KMS-11 (cell line): ENCODE measurements around the gene ZNF684.
"Not testable (repeated sequence)": the region's sequence is repeated elsewhere in the genome, so short reads cannot be mapped to it uniquely, and the experiment has no call there.

ENCODE experiments used
- H2AFZ ChIP-seq: fragments of 200-600 bp; sonication (generic); 2 replicates; pipeline ENCODE4 v1.6.1; 2016; ENCODE audit warnings: antibody characterized with exemption, mixed run types, low read depth
- H3K27ac ChIP-seq: fragments of 200-600 bp; sonication (generic); 2 replicates; pipeline ENCODE4 v1.6.1; 2016; ENCODE audit warnings: mild to moderate bottlenecking, mixed run types
- H3K27me3 ChIP-seq: fragments of 200-600 bp; sonication (generic); 2 replicates; pipeline ENCODE4 v1.6.1; 2017; ENCODE audit warnings: mild to moderate bottlenecking, low read depth, mixed run types, moderate library complexity; ENCODE audit not compliant: insufficient read depth
- H3K36me3 ChIP-seq: fragments of 200-600 bp; sonication (generic); 2 replicates; pipeline ENCODE4 v1.6.1; 2017; ENCODE audit warnings: mild to moderate bottlenecking, mixed run types; ENCODE audit not compliant: insufficient read depth
- H3K4me1 ChIP-seq: fragments of 200-600 bp; sonication (generic); 2 replicates; pipeline ENCODE4 v1.6.1; 2016; ENCODE audit warnings: mild to moderate bottlenecking, low read depth, mixed run types; ENCODE audit not compliant: poor library complexity, severe bottlenecking
- H3K4me2 ChIP-seq: fragments of 200-600 bp; sonication (generic); 2 replicates; pipeline ENCODE4 v1.7.0; 2016; ENCODE audit warnings: mild to moderate bottlenecking, mixed run types
- H3K4me3 ChIP-seq: fragments of 200-600 bp; sonication (generic); IDR thresholded peaks from 2 replicates; pipeline ENCODE4 v1.6.1; 2017; ENCODE audit warnings: low read depth, low read length, mixed read lengths; ENCODE audit not compliant: insufficient read depth
- H3K79me2 ChIP-seq: fragments of 200-600 bp; sonication (generic); 2 replicates; pipeline ENCODE4 v1.6.1; 2016; ENCODE audit warnings: low read depth, mixed run types; ENCODE audit not compliant: insufficient read depth
- H3K9ac ChIP-seq: fragments of 200-600 bp; sonication (generic); 2 replicates; pipeline ENCODE4 v1.6.1; 2016; ENCODE audit warnings: mild to moderate bottlenecking, mixed run types
- H4K20me1 ChIP-seq: fragments of 200-600 bp; sonication (generic); 2 replicates; pipeline ENCODE4 v1.6.1; 2016; ENCODE audit warnings: mild to moderate bottlenecking, mixed run types; ENCODE audit not compliant: insufficient read depth
- TF ChIP-seq, protein P1 (sequence below): fragments of 200-600 bp; sonication (generic); conservative IDR thresholded peaks from 2 replicates; pipeline ENCODE4 v1.6.1; 2017; ENCODE audit warnings: low read depth, mild to moderate bottlenecking, antibody characterized with exemption, low read length, moderate library complexity, mixed read lengths

ZNF684 gene

DNA sequence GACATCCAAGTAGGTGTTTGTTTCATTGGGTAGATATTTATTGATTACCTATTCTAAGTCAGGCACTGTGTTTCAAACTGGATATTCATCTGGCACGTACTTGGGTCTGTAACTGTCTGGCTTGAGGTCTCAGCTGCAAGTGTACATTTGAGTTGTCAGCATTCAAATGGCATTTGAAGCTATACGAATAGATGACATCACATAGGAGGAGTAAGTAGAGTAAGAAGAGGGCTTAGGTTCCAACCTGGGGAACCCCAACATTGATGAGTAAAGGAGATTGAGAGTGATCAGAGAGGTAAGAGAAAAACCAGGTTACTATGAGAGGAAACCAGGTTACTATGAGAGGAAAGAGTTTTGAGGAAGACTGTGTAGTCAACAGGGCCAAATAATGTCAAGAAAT, 30.7 kb downstream of the ZNF684 start:
- H3K27me3 ChIP-seq = no peaks in the 10 kb centered on the region
- no peak overlapping the region for H2AFZ ChIP-seq
- no peaks in the 10 kb centered on the region for H3K36me3 ChIP-seq
- H3K4me3 ChIP-seq = no peak overlapping the region
- TF ChIP-seq, protein P1, sequence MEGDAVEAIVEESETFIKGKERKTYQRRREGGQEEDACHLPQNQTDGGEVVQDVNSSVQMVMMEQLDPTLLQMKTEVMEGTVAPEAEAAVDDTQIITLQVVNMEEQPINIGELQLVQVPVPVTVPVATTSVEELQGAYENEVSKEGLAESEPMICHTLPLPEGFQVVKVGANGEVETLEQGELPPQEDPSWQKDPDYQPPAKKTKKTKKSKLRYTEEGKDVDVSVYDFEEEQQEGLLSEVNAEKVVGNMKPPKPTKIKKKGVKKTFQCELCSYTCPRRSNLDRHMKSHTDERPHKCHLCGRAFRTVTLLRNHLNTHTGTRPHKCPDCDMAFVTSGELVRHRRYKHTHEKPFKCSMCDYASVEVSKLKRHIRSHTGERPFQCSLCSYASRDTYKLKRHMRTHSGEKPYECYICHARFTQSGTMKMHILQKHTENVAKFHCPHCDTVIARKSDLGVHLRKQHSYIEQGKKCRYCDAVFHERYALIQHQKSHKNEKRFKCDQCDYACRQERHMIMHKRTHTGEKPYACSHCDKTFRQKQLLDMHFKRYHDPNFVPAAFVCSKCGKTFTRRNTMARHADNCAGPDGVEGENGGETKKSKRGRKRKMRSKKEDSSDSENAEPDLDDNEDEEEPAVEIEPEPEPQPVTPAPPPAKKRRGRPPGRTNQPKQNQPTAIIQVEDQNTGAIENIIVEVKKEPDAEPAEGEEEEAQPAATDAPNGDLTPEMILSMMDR = no peak
- H3K9ac ChIP-seq = no peak overlapping the region
- H3K4me2 ChIP-seq = no peak overlapping the region
- no peaks in the 10 kb centered on the region for H3K4me1 ChIP-seq
- H4K20me1 ChIP-seq = no peaks in the 10 kb centered on the region
- H3K79me2 ChIP-seq = no peaks in the 10 kb centered on the region
- no peak overlapping the region for H3K27ac ChIP-seq

DNA sequence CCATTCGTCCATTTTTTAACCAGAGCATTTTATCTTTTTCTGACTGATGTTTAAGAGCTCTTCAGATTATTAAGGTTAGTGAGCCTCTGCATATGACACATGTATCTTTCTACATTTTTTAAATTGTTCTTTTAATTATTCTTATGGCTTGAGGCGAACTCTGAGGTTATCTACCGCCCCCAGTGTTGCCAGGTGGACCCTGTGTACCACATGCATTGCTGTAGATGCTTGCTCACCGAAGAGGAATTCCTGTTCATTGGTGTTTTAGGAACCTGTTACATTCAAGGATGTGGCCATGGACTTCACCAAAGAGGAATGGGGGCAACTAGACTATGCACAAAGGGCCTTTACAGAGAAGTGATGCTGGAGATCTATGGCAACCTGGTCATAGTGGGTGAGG, 31.8 kb downstream of the ZNF684 start:
- H3K4me2 ChIP-seq = no peak overlapping the region
- H3K36me3 ChIP-seq = no peaks in the 10 kb centered on the region
- TF ChIP-seq, protein P1 = no peak
- H3K27me3 ChIP-seq = no peaks in the 10 kb centered on the region
- H3K79me2 ChIP-seq = no peaks in the 10 kb centered on the region
- H3K27ac ChIP-seq = no peak overlapping the region
- H3K9ac ChIP-seq = no peak overlapping the region
- H2AFZ ChIP-seq = no peak overlapping the region
- no peak overlapping the region for H3K4me3 ChIP-seq
- H3K4me1 ChIP-seq = no peaks in the 10 kb centered on the region
- no peaks in the 10 kb centered on the region for H4K20me1 ChIP-seq

DNA sequence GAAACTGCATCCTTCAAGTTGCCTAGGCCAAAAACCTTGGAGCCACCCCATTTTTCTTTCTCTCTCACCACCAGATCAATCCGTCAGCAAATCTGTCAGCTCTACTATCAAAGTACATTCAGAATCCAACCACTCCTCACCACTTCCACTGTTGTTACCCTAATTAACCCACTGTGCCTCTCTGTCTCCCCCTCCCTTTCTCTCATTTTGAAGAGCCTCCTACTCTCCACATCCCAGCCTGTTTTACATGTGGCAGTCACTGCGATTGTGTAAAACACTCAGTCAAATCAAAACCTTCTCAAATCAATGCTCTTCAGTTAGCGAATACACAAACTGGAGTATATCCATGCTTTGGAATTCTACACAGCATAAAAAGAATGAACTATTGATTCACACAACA, 33.1 kb downstream of the ZNF684 start:
- H3K9ac ChIP-seq = no peak overlapping the region
- H3K79me2 ChIP-seq = no peaks in the 10 kb centered on the region
- H3K4me3 ChIP-seq = no peak overlapping the region
- H2AFZ ChIP-seq = no peak overlapping the region
- H4K20me1 ChIP-seq = no peaks in the 10 kb centered on the region
- no peaks in the 10 kb centered on the region for H3K27me3 ChIP-seq
- H3K27ac ChIP-seq = no peak overlapping the region
- no peaks in the 10 kb centered on the region for H3K36me3 ChIP-seq
- TF ChIP-seq, protein P1 = no peak
- H3K4me2 ChIP-seq = no peak overlapping the region
- H3K4me1 ChIP-seq = no peaks in the 10 kb centered on the region

DNA sequence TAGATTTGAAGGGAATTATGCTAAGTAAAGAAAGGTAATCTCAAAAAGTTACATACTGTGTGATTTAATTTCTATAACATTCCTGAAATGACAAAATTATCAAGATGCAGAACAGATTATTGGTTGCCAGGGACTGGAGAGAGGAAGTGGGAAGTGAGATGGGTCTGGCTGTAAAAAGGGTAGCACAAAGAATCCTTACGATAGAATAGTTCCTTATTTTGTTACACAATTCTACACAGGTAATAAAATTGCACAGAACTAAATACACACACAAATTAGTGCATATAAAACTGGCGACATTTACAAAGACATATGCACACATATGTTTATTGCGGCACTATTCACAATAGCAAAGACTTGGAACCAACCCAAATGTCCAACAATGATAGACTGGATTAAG, 33.5 kb downstream of the ZNF684 start:
- H3K79me2 ChIP-seq = no peaks in the 10 kb centered on the region
- H3K9ac ChIP-seq = no peak overlapping the region
- TF ChIP-seq, protein P1 = no peak
- H3K36me3 ChIP-seq = no peaks in the 10 kb centered on the region
- no peak overlapping the region for H3K4me2 ChIP-seq
- H2AFZ ChIP-seq = no peak overlapping the region
- H3K4me1 ChIP-seq = no peaks in the 10 kb centered on the region
- no peaks in the 10 kb centered on the region for H3K27me3 ChIP-seq
- H3K27ac ChIP-seq = no peak overlapping the region
- H4K20me1 ChIP-seq = no peaks in the 10 kb centered on the region
- no peak overlapping the region for H3K4me3 ChIP-seq

DNA sequence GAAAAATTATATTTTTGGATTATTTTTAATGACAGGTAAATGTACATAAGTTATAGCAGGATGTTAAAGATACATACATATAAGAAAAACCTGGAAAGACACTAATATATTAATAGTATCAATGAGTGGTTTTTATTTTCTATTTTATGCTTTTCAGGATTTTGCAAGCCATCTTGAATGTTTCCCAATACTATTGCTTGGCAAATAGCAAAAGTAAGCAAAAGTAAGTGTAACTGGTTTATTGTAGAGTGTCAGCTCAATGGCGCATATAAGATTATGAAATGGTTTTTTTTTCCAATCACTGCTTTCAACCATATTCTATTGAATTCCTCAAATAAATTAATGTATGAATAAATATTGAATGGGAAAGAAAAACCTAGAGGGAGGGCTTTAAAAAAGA, 36.4 kb downstream of the ZNF684 start:
- TF ChIP-seq, protein P1 = no peak
- H3K36me3 ChIP-seq = no peaks in the 10 kb centered on the region

DNA sequence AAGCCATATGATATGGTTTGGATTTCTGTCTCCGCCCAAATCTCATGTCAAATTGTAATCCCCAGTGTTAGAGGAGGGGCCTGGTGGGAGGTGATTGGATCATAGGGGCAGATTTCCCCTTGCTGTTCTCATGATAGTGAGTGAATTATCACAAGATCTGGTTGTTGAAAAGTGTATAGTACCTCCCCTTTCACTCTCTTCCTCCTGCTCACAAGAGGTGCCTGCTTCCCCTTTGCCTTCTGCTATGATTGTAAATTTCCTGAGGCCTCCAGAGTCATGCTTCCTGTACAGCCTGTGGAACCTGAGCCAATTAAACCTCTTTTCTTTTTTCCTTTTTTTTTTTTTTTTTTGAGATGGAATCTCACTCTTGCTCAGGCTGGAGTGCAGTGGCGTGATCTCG, 43.4 kb downstream of the ZNF684 start:
- H3K9ac ChIP-seq, H3K4me3 ChIP-seq, H3K36me3 ChIP-seq, H4K20me1 ChIP-seq, H2AFZ ChIP-seq, H3K79me2 ChIP-seq, H3K4me1 ChIP-seq, H3K27me3 ChIP-seq, H3K4me2 ChIP-seq, H3K27ac ChIP-seq: not testable (repeated sequence)

More for the DNA sequence above, 36.4 kb downstream of the ZNF684 start:
- Histone ChIP-seq H2AFZ (no peak overlapping the region), H3K4me2 (no peak overlapping the region), H3K4me1 (no peaks in the 10 kb centered on the region), H3K27ac (no peak overlapping the region), H3K9ac (no peak overlapping the region), H4K20me1 (no peaks in the 10 kb centered on the region), H3K4me3 (no peak overlapping the region), H3K27me3 (no peaks in the 10 kb centered on the region), H3K79me2 (no peaks in the 10 kb centered on the region)
